Ishikawa (cell line): ENCODE measurements around the gene MED26.

Source experiments
- CEBPB ChIP-seq: IDR thresholded peaks from 2 replicates; pipeline ENCODE4 v1.6.1; 2012
- CREB1 ChIP-seq: IDR thresholded peaks from 2 replicates; pipeline ENCODE4 v1.6.1; 2012; ENCODE audit warnings: low read depth
- EP300 ChIP-seq: IDR thresholded peaks from 2 replicates; pipeline ENCODE4 v1.6.1; 2012; ENCODE audit warnings: borderline replicate concordance
- FOXM1 ChIP-seq: IDR thresholded peaks from 2 replicates; pipeline ENCODE4 v1.6.1; 2012; ENCODE audit warnings: low read depth, borderline replicate concordance
- RAD21 ChIP-seq: IDR thresholded peaks from 2 replicates; pipeline ENCODE4 v1.6.1; 2012; ENCODE audit warnings: low read depth
- YY1 ChIP-seq: IDR thresholded peaks from 2 replicates; pipeline ENCODE4 v1.6.1; 2012; ENCODE audit warnings: low read depth
- TF ChIP-seq, protein P1 (sequence below): IDR thresholded peaks from 2 replicates; pipeline ENCODE4 v1.6.1; 2012
- TF ChIP-seq, protein P2 (sequence below): IDR thresholded peaks from 2 replicates; pipeline ENCODE4 v1.6.1; 2012; ENCODE audit warnings: low read depth, mild to moderate bottlenecking

DNA sequence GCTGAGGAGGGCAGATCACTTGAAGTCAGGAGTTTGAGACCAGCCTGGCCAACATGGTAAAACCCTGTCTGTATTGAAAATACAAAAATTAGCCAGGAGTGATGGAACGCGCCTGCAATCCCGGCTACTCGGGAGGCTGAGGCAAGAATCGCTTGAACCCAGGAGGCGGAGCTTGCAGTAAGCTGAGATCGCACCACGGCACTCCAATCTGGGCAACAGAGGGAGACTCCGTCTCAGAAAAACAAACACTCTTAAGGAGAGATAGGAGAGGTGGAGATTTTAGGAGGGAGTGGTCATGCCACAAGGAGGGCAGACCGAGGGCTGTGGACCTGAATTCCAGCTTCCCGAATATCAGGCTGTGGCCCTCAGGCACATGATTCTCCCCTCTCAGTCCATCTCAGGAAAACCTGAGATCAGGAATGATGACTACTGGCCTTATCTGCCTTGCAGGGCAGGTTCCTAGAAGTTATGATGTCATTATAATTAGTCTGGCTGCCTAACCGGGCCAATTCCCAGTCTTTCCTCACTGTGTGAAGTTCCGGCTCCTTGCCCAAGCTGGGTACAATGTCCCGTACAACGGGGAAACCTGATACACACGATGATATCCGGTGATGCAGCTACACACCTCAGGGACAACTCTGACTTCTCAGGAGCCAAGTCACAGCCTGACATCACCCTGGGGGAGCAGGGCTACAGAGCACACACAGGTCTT is 58.2 kb downstream of the MED26 start:
- TF ChIP-seq CREB1 = no peak
- TF ChIP-seq EP300 = no peak
- TF ChIP-seq RAD21 = no peak
- no peak for TF ChIP-seq CEBPB
- TF ChIP-seq, protein P1, sequence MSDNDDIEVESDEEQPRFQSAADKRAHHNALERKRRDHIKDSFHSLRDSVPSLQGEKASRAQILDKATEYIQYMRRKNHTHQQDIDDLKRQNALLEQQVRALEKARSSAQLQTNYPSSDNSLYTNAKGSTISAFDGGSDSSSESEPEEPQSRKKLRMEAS = no peak
- TF ChIP-seq YY1 = no peak
- TF ChIP-seq FOXM1 = no peak
- TF ChIP-seq, protein P2, sequence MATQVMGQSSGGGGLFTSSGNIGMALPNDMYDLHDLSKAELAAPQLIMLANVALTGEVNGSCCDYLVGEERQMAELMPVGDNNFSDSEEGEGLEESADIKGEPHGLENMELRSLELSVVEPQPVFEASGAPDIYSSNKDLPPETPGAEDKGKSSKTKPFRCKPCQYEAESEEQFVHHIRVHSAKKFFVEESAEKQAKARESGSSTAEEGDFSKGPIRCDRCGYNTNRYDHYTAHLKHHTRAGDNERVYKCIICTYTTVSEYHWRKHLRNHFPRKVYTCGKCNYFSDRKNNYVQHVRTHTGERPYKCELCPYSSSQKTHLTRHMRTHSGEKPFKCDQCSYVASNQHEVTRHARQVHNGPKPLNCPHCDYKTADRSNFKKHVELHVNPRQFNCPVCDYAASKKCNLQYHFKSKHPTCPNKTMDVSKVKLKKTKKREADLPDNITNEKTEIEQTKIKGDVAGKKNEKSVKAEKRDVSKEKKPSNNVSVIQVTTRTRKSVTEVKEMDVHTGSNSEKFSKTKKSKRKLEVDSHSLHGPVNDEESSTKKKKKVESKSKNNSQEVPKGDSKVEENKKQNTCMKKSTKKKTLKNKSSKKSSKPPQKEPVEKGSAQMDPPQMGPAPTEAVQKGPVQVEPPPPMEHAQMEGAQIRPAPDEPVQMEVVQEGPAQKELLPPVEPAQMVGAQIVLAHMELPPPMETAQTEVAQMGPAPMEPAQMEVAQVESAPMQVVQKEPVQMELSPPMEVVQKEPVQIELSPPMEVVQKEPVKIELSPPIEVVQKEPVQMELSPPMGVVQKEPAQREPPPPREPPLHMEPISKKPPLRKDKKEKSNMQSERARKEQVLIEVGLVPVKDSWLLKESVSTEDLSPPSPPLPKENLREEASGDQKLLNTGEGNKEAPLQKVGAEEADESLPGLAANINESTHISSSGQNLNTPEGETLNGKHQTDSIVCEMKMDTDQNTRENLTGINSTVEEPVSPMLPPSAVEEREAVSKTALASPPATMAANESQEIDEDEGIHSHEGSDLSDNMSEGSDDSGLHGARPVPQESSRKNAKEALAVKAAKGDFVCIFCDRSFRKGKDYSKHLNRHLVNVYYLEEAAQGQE = no peak
